ENCODE measurements around the gene PARD6A. TPM values are rescaled to one million over a fixed set of nuclear protein-coding genes. Genes with fewer than 3 reads are reported as not detected.

PARD6A gene
- total RNA-seq, 2 experiments from 2014 or later: 6.3 to 7.2 TPM

DNA sequence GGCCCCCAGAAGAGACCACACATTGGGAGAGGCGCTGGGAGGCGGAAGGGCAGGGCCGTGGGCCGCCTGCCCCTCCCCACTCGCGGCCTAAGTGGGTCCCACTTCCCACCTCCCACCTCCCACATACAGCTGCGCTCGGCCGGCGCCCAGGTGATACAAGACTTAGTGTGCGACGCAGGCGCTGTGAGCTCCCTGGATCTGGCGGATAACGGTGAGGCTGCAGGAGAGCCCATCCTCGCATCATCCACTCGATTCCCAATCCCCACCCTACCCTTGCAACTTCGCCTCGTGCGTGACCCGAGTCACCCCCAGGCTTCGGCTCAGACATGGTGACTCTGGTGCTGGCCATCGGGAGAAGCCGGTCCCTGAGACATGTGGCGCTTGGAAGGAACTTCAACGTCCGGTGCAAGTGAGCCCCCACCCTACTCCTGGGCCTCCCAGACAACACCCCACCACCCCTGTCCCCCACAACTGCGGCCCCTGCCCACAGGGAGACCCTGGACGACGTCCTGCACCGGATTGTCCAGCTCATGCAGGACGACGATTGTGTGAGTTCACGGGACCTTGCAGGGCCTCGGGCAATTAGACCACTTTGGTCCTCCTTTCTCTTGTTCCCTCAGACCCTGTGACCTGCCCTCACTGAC lies 11.9 kb upstream of the PARD6A start:
- no peak overlapping the region for H3K4me3 Mint-ChIP-seq
- CTCF ChIA-PET: interaction anchor here (1.2 to 2.3 kb wide), 2 partner anchors 23 to 128 kb away, joined by 3 to 9 read pairs; no protein-coding TSS in a partner anchor
- intact Hi-C loops (cut with micrococcal nuclease): no loop called here
- no peak for DNase-seq
- no peaks in the 10 kb centered on the region for H3K27me3 Mint-ChIP-seq
- no peak overlapping the region for H3K27ac Mint-ChIP-seq
- H3K4me1 Mint-ChIP-seq (ENCODE audit: low read depth): peaks cover 15% of the 10 kb centered on the region
- no peak for ATAC-seq
- POLR2A ChIA-PET: interaction anchor here (0.7 to 9.2 kb wide), 4 partner anchors 11 to 128 kb away, joined by 3 to 100 read pairs (median 8); partner anchors contain the start of genes ACD and PARD6A
- H3K36me3 Mint-ChIP-seq (ENCODE audit: low read depth): peaks cover 33% of the 10 kb centered on the region
- TF ChIP-seq, protein P1, sequence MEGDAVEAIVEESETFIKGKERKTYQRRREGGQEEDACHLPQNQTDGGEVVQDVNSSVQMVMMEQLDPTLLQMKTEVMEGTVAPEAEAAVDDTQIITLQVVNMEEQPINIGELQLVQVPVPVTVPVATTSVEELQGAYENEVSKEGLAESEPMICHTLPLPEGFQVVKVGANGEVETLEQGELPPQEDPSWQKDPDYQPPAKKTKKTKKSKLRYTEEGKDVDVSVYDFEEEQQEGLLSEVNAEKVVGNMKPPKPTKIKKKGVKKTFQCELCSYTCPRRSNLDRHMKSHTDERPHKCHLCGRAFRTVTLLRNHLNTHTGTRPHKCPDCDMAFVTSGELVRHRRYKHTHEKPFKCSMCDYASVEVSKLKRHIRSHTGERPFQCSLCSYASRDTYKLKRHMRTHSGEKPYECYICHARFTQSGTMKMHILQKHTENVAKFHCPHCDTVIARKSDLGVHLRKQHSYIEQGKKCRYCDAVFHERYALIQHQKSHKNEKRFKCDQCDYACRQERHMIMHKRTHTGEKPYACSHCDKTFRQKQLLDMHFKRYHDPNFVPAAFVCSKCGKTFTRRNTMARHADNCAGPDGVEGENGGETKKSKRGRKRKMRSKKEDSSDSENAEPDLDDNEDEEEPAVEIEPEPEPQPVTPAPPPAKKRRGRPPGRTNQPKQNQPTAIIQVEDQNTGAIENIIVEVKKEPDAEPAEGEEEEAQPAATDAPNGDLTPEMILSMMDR (IDR thresholded peaks at IDR 0.05): no peak
- no peaks in the 10 kb centered on the region for H3K9me3 Mint-ChIP-seq

DNA sequence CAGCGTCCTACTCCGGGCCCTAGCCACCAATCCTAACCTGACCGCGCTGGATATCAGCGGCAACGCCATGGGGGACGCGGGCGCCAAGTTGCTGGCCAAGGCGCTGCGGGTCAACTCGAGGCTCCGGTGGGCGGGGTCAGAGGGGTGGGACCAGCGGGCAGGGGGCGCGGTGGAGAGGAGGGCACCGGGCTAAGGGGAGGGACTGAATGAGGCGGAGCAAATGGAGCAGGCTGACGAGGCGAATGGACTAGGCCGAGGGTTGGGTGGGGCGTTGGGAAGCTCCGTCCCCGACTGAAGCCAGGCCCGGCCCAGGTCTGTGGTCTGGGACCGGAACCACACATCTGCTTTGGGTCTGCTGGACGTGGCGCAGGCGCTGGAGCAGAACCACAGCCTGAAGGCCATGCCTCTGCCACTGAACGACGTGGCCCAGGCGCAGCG lies 11.2 kb upstream of the PARD6A start:
- Mint-ChIP-seq H3K9me3 (no peaks in the 10 kb centered on the region), H3K27ac (no peak overlapping the region), H3K27me3 (no peaks in the 10 kb centered on the region), H3K36me3 (ENCODE audit: low read depth) (peaks cover 36% of the 10 kb centered on the region), H3K4me3 (no peak overlapping the region), H3K4me1 (ENCODE audit: low read depth) (peaks cover 12% of the 10 kb centered on the region)
- DNase-seq: no peak
- CTCF ChIA-PET: interaction anchor here (2.3 kb wide), 1 partner anchor 129 kb away, joined by 9 read pairs; no protein-coding TSS in a partner anchor
- TF ChIP-seq, protein P1 (IDR thresholded peaks at IDR 0.05): no peak
- intact Hi-C loops (cut with micrococcal nuclease): no loop called here
- POLR2A ChIA-PET: interaction anchor here (0.7 to 9.2 kb wide), 4 partner anchors 10 to 129 kb away, joined by 3 to 100 read pairs (median 8); partner anchors contain the start of genes ACD and PARD6A
- ATAC-seq: no peak

DNA sequence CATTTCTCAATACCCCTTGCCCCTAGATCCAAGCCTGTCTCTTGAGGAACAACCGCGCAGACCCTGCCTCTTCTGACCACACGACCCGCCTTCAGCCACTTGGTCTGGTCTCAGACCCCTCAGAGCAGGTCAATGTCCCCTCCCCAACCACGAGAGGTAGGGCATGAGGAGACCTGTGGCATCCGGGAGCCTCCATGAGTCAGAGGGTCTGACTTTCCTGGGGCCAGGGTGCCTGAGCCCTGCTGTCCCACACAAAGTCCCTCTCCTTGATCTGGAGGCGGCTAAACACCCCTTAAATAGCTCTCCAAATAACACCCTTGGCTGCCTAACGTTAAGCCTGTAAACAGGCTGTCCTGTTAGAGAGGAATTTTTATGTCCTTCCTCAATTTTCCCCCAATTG lies 10.7 kb upstream of the PARD6A start:
- H3K9me3 Mint-ChIP-seq: no peaks in the 10 kb centered on the region
- intact Hi-C loops (cut with micrococcal nuclease): no loop called here
- H3K36me3 Mint-ChIP-seq (ENCODE audit: low read depth): peaks cover 37% of the 10 kb centered on the region
- no peak for ATAC-seq
- no peak for DNase-seq
- H3K4me3 Mint-ChIP-seq: no peak overlapping the region
- H3K27ac Mint-ChIP-seq: peak overlapping the region; percentile 36
- no peaks in the 10 kb centered on the region for H3K27me3 Mint-ChIP-seq
- POLR2A ChIA-PET: interaction anchor here (1.6 to 9.2 kb wide), 3 partner anchors 8 to 13 kb away, joined by 4 to 100 read pairs (median 13); partner anchors contain the start of genes ACD and PARD6A
- TF ChIP-seq, protein P1 (IDR thresholded peaks at IDR 0.05): no peak
- CTCF ChIA-PET: interaction anchor here (2.3 kb wide), 1 partner anchor 129 kb away, joined by 9 read pairs; no protein-coding TSS in a partner anchor
- peaks cover 11% of the 10 kb centered on the region for H3K4me1 Mint-ChIP-seq (ENCODE audit: low read depth)

DNA sequence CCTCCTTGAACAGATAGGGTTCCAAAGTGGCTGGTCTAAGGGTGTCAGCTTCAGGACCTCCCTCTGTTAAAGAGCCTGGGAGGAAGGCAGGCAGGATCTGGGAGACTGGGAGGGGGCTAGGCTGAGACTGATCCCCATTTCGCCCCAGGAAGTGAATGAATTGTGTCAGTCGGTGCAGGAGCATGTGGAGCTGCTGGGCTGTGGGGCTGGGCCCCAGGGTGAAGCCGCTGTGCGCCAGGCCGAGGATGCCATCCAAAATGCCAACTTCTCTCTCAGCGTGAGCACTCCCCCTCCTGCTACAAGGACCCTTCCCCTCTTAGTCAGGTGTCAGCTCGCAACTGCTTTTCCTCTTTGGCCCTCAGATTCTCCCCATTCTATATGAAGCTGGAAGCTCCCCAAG lies 9.7 kb upstream of the PARD6A start:
- Mint-ChIP-seq H3K9me3 (no peaks in the 10 kb centered on the region), H3K36me3 (ENCODE audit: low read depth) (peaks cover 43% of the 10 kb centered on the region), H3K4me3 (no peak overlapping the region), H3K27me3 (no peaks in the 10 kb centered on the region), H3K27ac (peak overlapping the region; percentile 11), H3K4me1 (ENCODE audit: low read depth) (peaks cover 11% of the 10 kb centered on the region)
- TF ChIP-seq, protein P1 (IDR thresholded peaks at IDR 0.05): no peak
- POLR2A ChIA-PET: interaction anchor here (1.6 to 9.2 kb wide), 3 partner anchors 9 to 12 kb away, joined by 4 to 100 read pairs (median 13); partner anchors contain the start of genes ACD and PARD6A
- CTCF ChIA-PET: interaction anchor here (0.9 to 1.9 kb wide), 4 partner anchors 12 to 170 kb away, joined by 3 to 5 read pairs (median 4); partner anchors contain the start of gene ATP6V0D1
- DNase-seq (no peak), ATAC-seq (no peak)
- intact Hi-C loops (cut with micrococcal nuclease): no loop called here

DNA sequence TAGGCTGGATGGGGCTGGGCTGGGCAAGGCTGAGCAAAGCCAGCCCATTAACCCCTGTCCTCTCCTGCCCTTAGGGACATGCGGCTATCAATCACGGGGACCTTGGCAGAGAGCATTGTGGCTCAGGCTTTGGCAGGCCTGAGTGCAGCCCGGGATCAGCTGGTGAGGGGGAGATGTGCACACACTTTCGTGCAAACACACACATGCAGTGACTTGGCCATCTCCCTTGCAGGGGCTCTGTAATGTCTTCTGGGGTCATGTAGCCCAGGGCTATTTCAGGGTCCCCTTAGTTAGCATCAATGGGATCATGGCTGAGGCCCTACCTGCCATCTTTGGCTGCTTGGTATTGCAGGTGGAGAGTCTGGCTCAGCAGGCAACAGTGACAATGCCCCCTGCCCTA lies 8.9 kb upstream of the PARD6A start:
- peaks cover 6% of the 10 kb centered on the region for H3K4me1 Mint-ChIP-seq (ENCODE audit: low read depth)
- intact Hi-C loops (cut with micrococcal nuclease): no loop called here
- no peaks in the 10 kb centered on the region for H3K27me3 Mint-ChIP-seq
- peaks cover 42% of the 10 kb centered on the region for H3K36me3 Mint-ChIP-seq (ENCODE audit: low read depth)
- no peak overlapping the region for H3K4me3 Mint-ChIP-seq
- no peaks in the 10 kb centered on the region for H3K9me3 Mint-ChIP-seq
- POLR2A ChIA-PET: interaction anchor here (1.2 to 9.2 kb wide), 3 partner anchors 8 to 13 kb away, joined by 3 to 100 read pairs (median 13); partner anchors contain the start of genes ACD and PARD6A
- TF ChIP-seq, protein P1 (IDR thresholded peaks at IDR 0.05): no peak
- ATAC-seq (no peak), DNase-seq (no peak)
- H3K27ac Mint-ChIP-seq: peak overlapping the region; percentile 57
- CTCF ChIA-PET: interaction anchor here (0.9 to 1.9 kb wide), 3 partner anchors 11 to 171 kb away, joined by 3 to 5 read pairs (median 4); partner anchors contain the start of gene ATP6V0D1
